Measurements from ENCODE around the gene JARID2.

- TF ChIP-seq CTCF (IDR thresholded peaks at IDR 0.05) (no peak), POLR2A (IDR thresholded peaks at IDR 0.05) (no peak)
Observed at GRCh38 chr6:15276036-15276985, 30.4 kb downstream of the JARID2 start.
